Measurements from ENCODE around the gene LRSAM1.

GRCh38 chr9:127451858-127452656 lies 747 bp downstream of the LRSAM1 start:
- TF ChIP-seq CTCF (optimal IDR thresholded peaks at IDR 0.05 in 1 of 3, IDR thresholded peaks at IDR 0.05 in 1 of 3, conservative IDR thresholded peaks at IDR 0.05 in 1 of 3; ENCODE audit: extremely low read depth in 1 of 3, insufficient read depth in 2 of 3, low read length in 3 of 3) (peak in 2 of 3 experiments; percentile 8 to 20), EZH2 (IDR thresholded peaks at IDR 0.05; ENCODE audit: low read length) (no peak)
